ENCODE data around the gene STRA6.
"Not testable (repeated sequence)": the region's sequence is repeated elsewhere in the genome, so short reads cannot be mapped to it uniquely, and the experiment has no call there.

The STRA6 gene

GRCh38 chr15:74160390-74160789 is 42.2 kb downstream of the STRA6 start:
- DNase-seq (ENCODE audit: low read depth in 2 of 2) = not testable (repeated sequence)

GRCh38 chr15:74159773-74160172 is 42.8 kb downstream of the STRA6 start:
- no peak for DNase-seq (ENCODE audit: low read depth in 2 of 2)

- DNase-seq (ENCODE audit: low read depth in 2 of 2) = no peak
Measured at GRCh38 chr15:74158855-74159650, 43.5 kb downstream of the STRA6 start.

- DNase-seq (ENCODE audit: low read depth in 2 of 2) = no peak
Measured at GRCh38 chr15:74157868-74158827, 44.4 kb downstream of the STRA6 start.

- DNase-seq (ENCODE audit: low read depth in 2 of 2) = no peak
Measured at GRCh38 chr15:74156678-74157411, 45.7 kb downstream of the STRA6 start.

GRCh38 chr15:74155766-74156417 is 46.7 kb downstream of the STRA6 start:
- no peak for DNase-seq (ENCODE audit: low read depth in 2 of 2)

- no peak for DNase-seq (ENCODE audit: low read depth in 2 of 2)
Measured at GRCh38 chr15:74147051-74147450, 55.5 kb downstream of the STRA6 start.

- no peak for DNase-seq (ENCODE audit: low read depth in 2 of 2)
Measured at GRCh38 chr15:74146277-74146800, 56.2 kb downstream of the STRA6 start.

GRCh38 chr15:74144153-74144775 is 58.3 kb downstream of the STRA6 start:
- no peak for DNase-seq (ENCODE audit: low read depth in 2 of 2)

GRCh38 chr15:74141591-74141990 is 61.0 kb downstream of the STRA6 start:
- no peak for DNase-seq (ENCODE audit: low read depth in 2 of 2)

- no peak for DNase-seq (ENCODE audit: low read depth in 2 of 2)
Measured at GRCh38 chr15:74138642-74139041, 63.9 kb downstream of the STRA6 start.

GRCh38 chr15:74137537-74137894 is 65.1 kb downstream of the STRA6 start:
- DNase-seq (ENCODE audit: low read depth in 2 of 2) = no peak

- DNase-seq (ENCODE audit: low read depth in 2 of 2) = no peak
Measured at GRCh38 chr15:74136814-74137536, 65.6 kb downstream of the STRA6 start.

- no peak for DNase-seq (ENCODE audit: low read depth in 2 of 2)
Measured at GRCh38 chr15:74136540-74136813, 66.1 kb downstream of the STRA6 start.

- no peak for DNase-seq (ENCODE audit: low read depth in 2 of 2)
Measured at GRCh38 chr15:74135041-74135565, 67.5 kb downstream of the STRA6 start.

GRCh38 chr15:74134387-74135027 is 68.1 kb downstream of the STRA6 start:
- no peak for DNase-seq (ENCODE audit: low read depth in 2 of 2)

GRCh38 chr15:74133694-74134386 is 68.7 kb downstream of the STRA6 start:
- DNase-seq (ENCODE audit: low read depth in 2 of 2) = no peak

- no peak for DNase-seq (ENCODE audit: low read depth in 2 of 2)
Measured at GRCh38 chr15:74132681-74133651, 69.6 kb downstream of the STRA6 start.
